Endothelial cell of umbilical vein (primary cell): ENCODE results near the gene ARRDC1. TPM values are rescaled to one million over a fixed set of nuclear protein-coding genes. Genes with fewer than 3 reads are reported as not detected.

Experiments
- BruUV-seq: library from RNA; stranded (reverse); fragments of 400-500 nt; replicated peaks from 2 replicates; lab custom pipeline; 2021; lab: Mats Ljungman, UMichigan
- CTCF ChIA-PET: fragments of 300-600, 350-600 bp; sonication (Branson Sonifier 250); formaldehyde crosslinking; loops from one replicate; lab custom pipeline; 2021; ENCODE audit warnings: antibody characterized with exemption, inconsistent platforms; lab: Charles Lee
- POLR2A ChIA-PET: fragments of 300-600, 350-600 bp; sonication (Branson Sonifier 250); formaldehyde crosslinking; loops from one replicate; lab custom pipeline; 2021; ENCODE audit warnings: antibody characterized with exemption, inconsistent platforms; lab: Charles Lee
- DNase-seq: peaks from one replicate; pipeline ENCODE4 v3.0.0-alpha.2; 2011; ENCODE audit warnings: low read depth, low spot score
- FAIRE-seq: peaks from 2 replicates; lab custom pipeline; 2011; peaks lifted over from hg19 to GRCh38; lab: Jason Lieb, UNC
- H2AFZ ChIP-seq: 2 replicates; pipeline ENCODE4 v1.6.0; 2012; ENCODE audit warnings: low read depth, low read length, control low read depth, inconsistent platforms
- H3K27ac ChIP-seq: 2 replicates; pipeline ENCODE4 v1.5.1; 2011; ENCODE audit warnings: low read depth, mild to moderate bottlenecking, control low read depth, low read length, moderate library complexity; ENCODE audit not compliant: insufficient read depth
- H3K27me3 ChIP-seq, 2 experiments: 2 replicates each; pipeline versions ENCODE4 v1.6.0 to v1.6.1; 2011; ENCODE audit warnings: low read length in 2 of 2, mixed read lengths in 1 of 2; ENCODE audit not compliant: control insufficient read depth in 2 of 2, insufficient read depth in 2 of 2
- H3K36me3 ChIP-seq, 2 experiments: 2 replicates in 1 of 2; 3 replicates in 1 of 2; pipeline ENCODE4 v1.5.1; 2011; ENCODE audit warnings: low read length in 2 of 2, mild to moderate bottlenecking in 1 of 2, moderate library complexity in 1 of 2; ENCODE audit not compliant: control insufficient read depth in 2 of 2, insufficient read depth in 2 of 2; ENCODE audit errors: extremely low read depth in 1 of 2
- H3K4me1 ChIP-seq: 3 replicates; pipeline ENCODE4 v1.5.1; 2011; ENCODE audit warnings: mild to moderate bottlenecking, low read length; ENCODE audit not compliant: control insufficient read depth, insufficient read depth; ENCODE audit errors: extremely low read depth
- H3K4me2 ChIP-seq: 2 replicates; pipeline ENCODE4 v1.6.1; 2011; ENCODE audit warnings: low read length, control low read depth, mixed read lengths; ENCODE audit not compliant: insufficient read depth
- H3K4me3 ChIP-seq, 3 experiments: fragments of 200-600 bp in 1 of 3; sonication (generic), shearing (Covaris generic) in 1 of 3; replicated peaks in 1 of 3; 2 replicates each; pipeline ENCODE4 v1.5.1; 2011 to 2016; ENCODE audit warnings: control low read depth in 3 of 3, low read length in 3 of 3, mild to moderate bottlenecking in 2 of 3, inconsistent platforms in 1 of 3, low read depth in 1 of 3, moderate library complexity in 1 of 3; ENCODE audit not compliant: insufficient read depth in 1 of 3
- H3K79me2 ChIP-seq: 2 replicates; pipeline ENCODE4 v1.6.0; 2012; ENCODE audit warnings: low read length, inconsistent platforms; ENCODE audit not compliant: control insufficient read depth, insufficient read depth
- H3K9ac ChIP-seq: replicated peaks from 2 replicates; pipeline ENCODE3; 2011; ENCODE audit warnings: low read length, control low read depth; ENCODE audit not compliant: insufficient read depth; ENCODE audit errors: extremely low read depth
- H3K9me1 ChIP-seq: replicated peaks from 3 replicates; pipeline ENCODE4 v1.6.0; 2011; ENCODE audit warnings: mild to moderate bottlenecking, low read length; ENCODE audit not compliant: control insufficient read depth, insufficient read depth; ENCODE audit errors: extremely low read depth
- H3K9me3 ChIP-seq: replicated peaks from 2 replicates; pipeline ENCODE4 v1.5.1; 2012; ENCODE audit warnings: low read length, inconsistent platforms; ENCODE audit not compliant: control insufficient read depth, insufficient read depth
- H4K20me1 ChIP-seq: replicated peaks from 2 replicates; pipeline ENCODE3; 2011; ENCODE audit warnings: mild to moderate bottlenecking, low read length; ENCODE audit not compliant: control insufficient read depth, insufficient read depth; ENCODE audit errors: extremely low read depth
- CTCF ChIP-seq, 2 donors: IDR thresholded peaks; 1 replicate in 1 of 2; 2 replicates in 1 of 2; pipeline ENCODE4 v1.5.1; 2011; ENCODE audit warnings: low read length in 2 of 2, mild to moderate bottlenecking in 2 of 2, moderate library complexity in 2 of 2, control low read depth in 1 of 2, inconsistent platforms in 1 of 2, low read depth in 1 of 2; ENCODE audit not compliant: insufficient read depth in 1 of 2; ENCODE audit errors: extremely low read depth in 1 of 2
- EZH2 ChIP-seq: IDR thresholded peaks from 2 replicates; pipeline ENCODE4 v1.6.1; 2012; ENCODE audit warnings: borderline replicate concordance, low read depth, mild to moderate bottlenecking, moderate library complexity, low read length, inconsistent platforms; ENCODE audit not compliant: severe bottlenecking
- FOS ChIP-seq: IDR thresholded peaks from 2 replicates; pipeline ENCODE4 v1.6.1; 2011; ENCODE audit warnings: mild to moderate bottlenecking, low read length, moderate library complexity, borderline replicate concordance; ENCODE audit not compliant: insufficient read depth
- GATA2 ChIP-seq: IDR thresholded peaks from 2 replicates; pipeline ENCODE4 v1.7.0; 2011; ENCODE audit warnings: low read depth, mild to moderate bottlenecking, moderate library complexity, mixed read lengths, low read length; ENCODE audit not compliant: insufficient read length, insufficient read depth
- JUN ChIP-seq: IDR thresholded peaks from 2 replicates; pipeline ENCODE4 v1.6.1; 2011; ENCODE audit warnings: borderline replicate concordance, low read depth; ENCODE audit not compliant: insufficient read length, insufficient read depth
- MAX ChIP-seq: IDR thresholded peaks from 2 replicates; pipeline ENCODE4 v1.6.1; 2011; ENCODE audit not compliant: insufficient read depth, insufficient read length
- MYC ChIP-seq: IDR thresholded peaks from one replicate; pipeline ENCODE4 v1.6.1; 2011; ENCODE audit warnings: mild to moderate bottlenecking, low read depth, low read length
- POLR2A ChIP-seq: IDR thresholded peaks from 2 replicates; pipeline ENCODE4 v1.6.1; 2012; ENCODE audit warnings: low read depth, mild to moderate bottlenecking, control low read depth, low read length
- POLR2AphosphoS5 ChIP-seq: IDR thresholded peaks from 2 replicates; pipeline ENCODE4 v1.6.1; 2012; ENCODE audit warnings: low read depth, mild to moderate bottlenecking, control low read depth, low read length, moderate library complexity; ENCODE audit not compliant: insufficient read depth
- dilution Hi-C: fragments of 300-500 bp; cut with MboI; formaldehyde crosslinking; loops from one replicate; pipeline ENCODE4 v1.15.0; 2019; ENCODE audit warnings: low sequenced_read_pairs; ENCODE audit not compliant: extremely low pct_ligation_motif_present
- intact Hi-C: fragments of 100-400 bp; cut with micrococcal nuclease; formaldehyde crosslinking; loops from one replicate; pipeline ENCODE4 v1.10.0; 2022
- polyA plus RNA-seq, 4 experiments: library from polyadenylated mRNA; depleted of rRNA in 3 of 4; stranded (reverse) in 3 of 4; unstranded in 1 of 4; fragments of >200 nt; gene quantifications; 2 replicates each; pipeline versions ENCODE4 v1.2.1 to v1.2.3, GENCODE V29; 2011 to 2012; ENCODE audit warnings: missing spikeins in 1 of 4
- total RNA-seq: library from RNA; stranded (reverse); gene quantifications from 2 replicates; pipeline ENCODE4 v1.2.3, GENCODE V29; 2021

Gene ARRDC1
- total and polyA plus RNA-seq, 2 donors (not counting 3 experiments of a cell fraction or from before 2014, with no cell fraction given) = 22.5 to 51.0 TPM

- BruUV-seq = no TSS peak
- POLR2A ChIA-PET = no interaction called here
These were observed 6.4 kb downstream of the ARRDC1 start for GRCh38 chr9:137611623-137612609.

GRCh38 chr9:137612741-137613142, 7.3 kb downstream of the ARRDC1 start:
- H3K27ac ChIP-seq = no peak overlapping the region
- H3K4me2 ChIP-seq = no peak overlapping the region
- FAIRE-seq (no peak), DNase-seq (no peak)
- ChIA-PET POLR2A (no interaction called here), CTCF (no interaction called here)
- no peak overlapping the region for H2AFZ ChIP-seq
- no peak overlapping the region for H3K9ac ChIP-seq
- intact Hi-C loops = no loop called here
- H3K9me1 ChIP-seq = no peaks in the 10 kb centered on the region
- dilution Hi-C loops = no loop called here
- H3K9me3 ChIP-seq = no peaks in the 10 kb centered on the region
- H3K4me1 ChIP-seq = peaks cover 11% of the 10 kb centered on the region
- no peak for TF ChIP-seq JUN
- TF ChIP-seq CTCF (IDR thresholded peaks at IDR 0.05; ENCODE audit: extremely low read depth in 1 of 2, insufficient read depth in 1 of 2, low read depth in 1 of 2, low read length in 2 of 2) = no peak
- TF ChIP-seq POLR2AphosphoS5 = no peak
- no peak for TF ChIP-seq MYC
- TF ChIP-seq EZH2 = no peak
- TF ChIP-seq POLR2A = no peak
- TF ChIP-seq MAX = no peak
- TF ChIP-seq FOS = no peak
- TF ChIP-seq GATA2 = no peak
- H3K27me3 ChIP-seq = no peaks in the 10 kb centered on the region
- H3K36me3 ChIP-seq = peaks cover 0 to 13% of the 10 kb centered on the region in 2 experiments
- no TSS peak for BruUV-seq
- H4K20me1 ChIP-seq = no peaks in the 10 kb centered on the region
- H3K4me3 ChIP-seq = no peak overlapping the region
- peaks cover 8% of the 10 kb centered on the region for H3K79me2 ChIP-seq

More at GRCh38 chr9:137611623-137612609, 6.4 kb downstream of the ARRDC1 start:
- Histone ChIP-seq H3K9ac (no peak overlapping the region), H3K36me3 (peaks cover 0 to 13% of the 10 kb centered on the region in 2 experiments), H3K4me3 (no peak overlapping the region), H4K20me1 (no peaks in the 10 kb centered on the region), H3K4me1 (peaks cover 7% of the 10 kb centered on the region), H3K9me1 (no peaks in the 10 kb centered on the region), H3K27me3 (no peaks in the 10 kb centered on the region), H3K4me2 (no peak overlapping the region), H2AFZ (no peak overlapping the region), H3K27ac (no peak overlapping the region), H3K79me2 (peaks cover 2% of the 10 kb centered on the region), H3K9me3 (no peaks in the 10 kb centered on the region)
- peak; percentile 56 for FAIRE-seq
- DNase-seq = no peak
- dilution Hi-C loops (no loop called here), intact Hi-C loops (no loop called here)
- TF ChIP-seq MYC (no peak), POLR2AphosphoS5 (peak; percentile 70), POLR2A (peak; percentile 34)
- CTCF ChIA-PET = no interaction called here
